Limb (tissue), 2 donors: Measurements from ENCODE around the gene FMOD.
A peak's percentile ranks its signal among the peaks of the same experiment; 100 is the strongest.
"Not testable (repeated sequence)": the region's sequence is repeated elsewhere in the genome, so short reads cannot be mapped to it uniquely, and the experiment has no call there.

Experiments used
- DNase-seq, 2 donors: peaks; one replicate each; pipeline ENCODE4 v3.0.0-alpha.2; 2016; ENCODE audit errors: extremely low spot score in 2 of 2

The FMOD gene

DNA sequence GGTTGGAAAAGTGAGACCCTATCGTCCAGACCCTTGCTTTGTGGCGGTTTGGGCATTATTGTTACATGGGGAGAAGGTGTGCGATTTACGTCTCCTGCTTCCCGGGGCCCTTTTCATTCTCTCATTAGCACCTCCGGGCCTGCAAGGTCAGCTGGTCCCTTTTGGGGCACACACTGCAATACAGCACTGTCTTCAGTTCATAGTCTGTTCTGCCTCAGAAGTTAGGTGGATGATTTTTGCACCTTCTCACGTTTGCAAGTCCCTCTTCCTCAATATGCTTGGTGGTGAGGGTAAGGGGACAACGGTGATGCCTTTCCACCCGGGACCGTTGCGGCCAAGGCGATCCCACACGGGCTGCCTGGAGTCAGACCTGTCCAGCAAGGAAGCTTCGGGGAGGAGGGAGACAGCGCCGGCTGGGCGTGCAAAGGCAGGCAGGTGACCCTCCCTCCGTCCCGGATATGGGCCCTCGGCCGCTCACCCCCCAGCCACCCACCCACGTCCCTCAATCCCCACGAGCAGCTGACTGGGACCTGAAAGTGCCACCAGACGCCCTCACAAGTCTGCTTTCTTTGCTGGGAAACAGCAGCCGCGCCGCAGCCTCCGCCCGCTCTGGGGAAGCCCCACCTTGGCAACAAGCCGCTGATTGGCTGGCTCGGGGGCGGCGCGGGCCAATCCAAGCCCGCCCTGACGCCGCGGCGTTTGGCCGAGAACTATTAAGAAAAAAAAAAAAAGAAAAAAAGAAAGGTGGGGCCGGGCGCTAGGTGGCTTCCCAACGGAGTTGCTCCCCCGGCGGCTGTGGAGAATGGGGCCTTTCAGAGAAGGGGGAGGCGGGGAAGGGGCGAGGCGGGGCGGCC lies 23.9 kb downstream of the FMOD start:
- peak; percentile 90 to 95 for DNase-seq

DNA sequence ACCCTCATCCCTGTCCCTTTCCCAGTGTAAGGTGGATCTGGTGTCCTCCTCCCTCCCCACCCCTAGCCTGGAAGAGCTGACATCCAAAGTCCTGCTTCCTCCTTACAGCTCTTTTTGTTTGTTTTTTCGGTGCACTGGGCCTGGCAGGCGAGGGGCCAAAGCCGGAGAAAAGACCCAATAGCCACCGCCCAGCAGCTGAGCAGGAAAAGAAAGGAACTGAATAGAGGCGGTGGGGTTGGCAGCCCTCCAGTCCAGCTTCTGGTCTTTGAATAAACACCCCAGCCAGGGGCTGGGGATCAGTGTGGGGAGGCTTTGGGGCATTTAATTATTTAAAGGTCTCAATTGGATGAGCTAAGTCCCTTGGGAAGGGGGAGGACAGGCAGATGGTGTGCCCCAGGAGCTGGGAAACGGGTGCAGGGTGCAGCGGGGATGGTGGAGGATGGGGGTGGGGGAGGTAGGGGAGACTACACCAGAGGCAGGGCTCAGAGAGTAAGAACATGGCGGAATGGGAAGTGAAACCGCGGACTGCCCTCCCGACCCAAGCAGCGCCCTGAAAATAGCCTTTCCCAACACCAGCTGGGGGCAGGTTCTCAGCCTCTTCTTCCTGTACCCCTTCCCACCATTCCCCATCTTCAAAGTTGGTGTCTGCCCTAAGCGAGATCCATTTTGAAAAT lies 25.4 kb downstream of the FMOD start:
- peak; percentile 47 to 80 for DNase-seq

DNA sequence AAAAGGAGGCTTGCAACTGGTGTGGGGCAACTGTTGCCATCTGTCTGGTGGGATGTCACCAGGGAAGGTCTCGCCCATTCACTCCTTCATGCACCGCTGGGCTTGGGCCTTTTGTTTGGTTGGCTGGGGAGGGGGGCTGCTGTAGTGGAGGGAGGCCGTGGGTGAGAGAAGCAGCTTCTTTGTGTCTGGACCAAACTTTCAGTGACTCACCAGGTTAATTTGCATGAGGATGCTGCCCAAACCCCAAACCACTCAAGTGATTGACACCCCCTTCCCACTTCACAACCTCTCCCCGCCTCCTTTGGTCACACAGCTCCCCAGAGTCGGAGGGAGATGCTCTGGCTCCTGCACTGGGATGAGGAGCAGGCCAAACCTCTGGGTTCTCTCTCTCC lies 25.9 kb downstream of the FMOD start:
- no peak for DNase-seq

DNA sequence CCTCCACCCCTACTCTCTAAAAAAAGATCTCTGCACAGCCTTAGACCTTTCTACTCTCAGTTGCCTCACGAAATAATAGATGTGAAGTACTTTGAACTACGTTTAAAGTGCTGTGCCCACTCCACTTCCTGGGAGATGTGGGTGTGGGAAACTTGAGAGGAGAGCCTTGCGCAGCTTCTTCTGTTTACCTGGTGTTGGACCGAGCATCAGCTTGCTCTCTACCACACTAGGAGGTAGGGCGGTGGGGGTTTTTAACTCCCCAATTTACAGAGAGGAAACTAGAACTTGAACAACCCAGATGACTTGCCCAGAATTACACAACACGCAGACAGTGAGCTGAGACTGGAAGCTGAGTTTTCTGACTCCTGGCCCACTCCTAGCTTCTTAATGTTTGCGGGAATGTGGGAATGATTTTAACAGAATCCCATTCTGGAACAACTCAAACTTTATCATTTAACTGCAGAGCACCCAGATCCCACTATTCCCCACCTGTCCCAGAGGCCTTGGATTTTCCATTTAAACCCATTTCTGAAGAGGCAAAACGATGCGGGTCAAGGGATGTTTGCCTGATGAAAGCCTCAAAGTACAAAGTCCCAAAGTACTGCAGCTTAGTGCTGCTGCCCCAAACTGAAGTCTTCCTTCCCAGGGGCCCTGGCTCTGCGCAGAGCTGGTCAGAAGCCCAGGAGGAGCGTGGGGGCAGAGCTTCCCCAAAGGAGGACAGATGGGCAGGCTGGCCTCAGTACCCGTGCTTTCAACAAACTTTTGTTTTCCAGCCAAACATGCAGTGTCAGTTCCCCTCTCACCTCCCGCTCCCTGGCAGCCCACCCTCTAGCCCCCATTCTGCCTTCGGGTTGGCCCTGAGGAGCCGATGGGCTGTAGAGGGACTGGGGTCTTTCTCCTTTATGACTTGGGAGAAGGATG lies 26.6 kb downstream of the FMOD start:
- DNase-seq: no peak

DNA sequence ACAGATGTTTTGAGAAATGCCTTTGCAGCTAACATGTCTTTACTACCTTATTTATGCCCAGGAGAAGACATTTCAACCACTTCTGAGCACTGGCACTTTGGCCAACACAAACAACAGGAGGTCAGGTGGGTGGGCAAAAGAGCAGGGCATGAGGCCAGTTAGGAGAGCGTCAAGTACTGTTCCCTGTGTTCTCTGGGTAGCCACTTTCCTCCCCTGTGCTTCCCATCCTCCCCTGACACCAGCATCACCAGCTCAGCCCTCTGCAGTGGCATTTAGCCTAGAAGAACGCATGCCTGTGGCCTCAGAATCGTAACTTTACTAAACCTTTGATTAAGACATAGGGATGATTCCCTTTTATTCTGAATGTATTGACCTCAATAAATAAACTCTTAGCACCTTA lies 27.3 kb downstream of the FMOD start:
- DNase-seq: no peak

DNA sequence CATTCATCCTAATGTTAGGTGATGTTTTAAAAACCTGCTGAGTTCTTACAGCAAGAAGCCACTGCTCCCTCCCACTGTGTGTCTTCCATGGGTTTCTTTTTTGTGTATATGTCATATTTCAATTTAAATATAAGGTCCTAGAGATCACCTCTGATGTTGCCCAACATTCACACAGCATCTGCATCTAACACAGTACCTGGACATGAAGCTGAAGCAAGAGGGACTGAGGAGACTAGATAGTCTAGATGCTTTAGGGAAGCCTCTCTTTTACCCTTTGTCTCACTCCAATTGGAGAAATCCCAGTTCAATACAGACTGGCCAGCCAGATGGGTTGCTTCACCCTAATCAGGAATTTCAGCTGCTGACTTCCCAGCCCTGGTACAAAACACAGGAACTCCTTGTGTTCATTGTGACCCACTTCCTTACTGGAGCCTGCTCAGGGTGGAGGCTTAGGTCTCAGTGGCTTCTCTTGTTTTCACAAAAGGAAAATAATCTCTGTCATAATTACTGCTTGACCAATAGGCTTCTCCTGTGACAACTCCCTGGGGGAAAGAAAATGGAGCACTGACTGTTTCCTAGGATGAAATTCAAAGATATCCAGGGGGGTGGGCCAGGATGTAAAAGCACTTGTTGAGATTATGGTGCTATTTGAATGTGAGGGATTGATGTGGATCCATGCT lies 28.3 kb downstream of the FMOD start:
- DNase-seq: no peak

DNA sequence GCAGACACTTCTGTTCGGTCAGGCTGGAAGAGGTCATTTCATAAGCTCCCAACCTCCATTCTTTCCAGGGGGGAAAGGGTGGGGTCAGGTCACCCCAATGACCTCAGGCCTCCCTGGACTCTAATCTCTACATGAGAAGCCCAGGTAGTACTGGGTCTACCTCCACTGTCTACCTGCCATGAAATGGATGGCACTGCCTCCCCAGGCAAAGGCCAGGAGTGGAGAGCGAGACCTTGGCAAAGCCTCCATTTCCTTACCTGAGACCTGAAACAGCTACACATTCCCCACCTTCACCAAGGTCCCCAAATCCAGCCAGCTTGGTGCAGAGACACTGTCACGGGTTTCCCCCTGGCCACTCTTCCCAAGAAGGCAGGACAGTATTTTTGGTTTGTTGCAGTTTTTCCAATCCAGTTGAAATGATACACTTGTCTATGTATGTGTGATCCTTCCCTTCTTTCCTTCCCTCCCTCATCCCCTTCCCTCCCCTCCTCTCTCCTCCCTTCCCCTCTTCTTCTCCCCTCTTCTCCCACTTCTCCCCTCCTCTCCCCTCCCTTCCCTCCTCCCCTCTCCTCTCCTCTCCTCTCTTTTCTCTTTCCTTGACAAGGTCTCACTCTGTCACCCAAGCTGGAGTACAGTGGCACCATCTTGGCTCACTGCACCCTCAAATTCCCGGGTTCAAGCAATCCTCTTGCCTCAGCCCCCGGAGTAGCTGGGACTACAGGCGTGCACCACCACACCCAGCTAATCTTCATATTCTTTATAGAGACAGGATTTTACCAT lies 29.5 kb downstream of the FMOD start:
- no peak for DNase-seq

DNA sequence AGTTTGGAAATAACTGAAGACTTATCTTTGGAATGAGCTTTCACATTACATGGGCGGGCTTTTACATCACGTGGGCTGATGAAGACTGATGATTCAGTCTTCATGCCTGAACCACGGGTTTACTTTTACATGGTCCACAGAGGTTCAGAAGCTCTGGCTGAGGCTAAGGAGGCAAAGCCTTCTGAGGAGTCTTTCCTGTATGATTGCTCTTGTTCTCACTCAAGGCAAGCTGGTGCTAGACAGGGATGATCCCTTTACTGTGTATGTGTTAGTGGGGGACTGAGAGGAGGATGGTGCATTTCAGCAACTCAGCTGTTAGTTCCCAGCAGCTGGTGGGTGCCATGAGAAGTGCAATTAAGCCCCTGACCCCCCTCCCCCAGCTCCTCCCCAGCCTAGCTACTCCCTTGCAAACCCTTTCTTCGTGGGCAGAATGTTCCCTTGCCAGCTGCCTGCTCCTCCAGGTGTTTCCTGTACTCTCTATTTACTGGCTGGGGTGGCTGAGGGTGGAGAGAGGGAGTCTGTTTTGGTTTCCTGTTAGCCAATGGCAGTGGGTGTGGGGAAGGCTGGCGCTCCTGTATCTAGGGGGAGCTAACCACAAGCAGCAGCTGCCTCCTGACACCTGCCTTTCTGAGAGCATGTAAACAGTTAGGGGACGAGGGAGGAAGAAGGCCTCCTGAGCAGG lies 30.2 kb downstream of the FMOD start:
- DNase-seq: peak; percentile 34 to 65

DNA sequence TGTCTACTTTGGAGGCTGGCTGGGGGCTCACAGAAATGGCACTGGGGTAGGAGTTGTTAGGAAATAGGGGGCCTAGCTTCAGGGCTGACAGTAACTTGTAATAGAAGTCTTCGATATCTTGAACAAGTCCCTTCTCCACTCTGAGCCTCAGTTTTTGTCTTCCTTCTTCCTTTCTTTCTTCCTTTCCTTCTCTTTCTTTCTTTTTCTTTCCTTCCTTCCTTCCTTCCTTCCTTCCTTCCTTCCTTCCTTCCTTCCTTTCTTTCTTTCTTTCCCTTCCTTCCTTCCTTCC lies 32.7 kb downstream of the FMOD start:
- no peak for DNase-seq

DNA sequence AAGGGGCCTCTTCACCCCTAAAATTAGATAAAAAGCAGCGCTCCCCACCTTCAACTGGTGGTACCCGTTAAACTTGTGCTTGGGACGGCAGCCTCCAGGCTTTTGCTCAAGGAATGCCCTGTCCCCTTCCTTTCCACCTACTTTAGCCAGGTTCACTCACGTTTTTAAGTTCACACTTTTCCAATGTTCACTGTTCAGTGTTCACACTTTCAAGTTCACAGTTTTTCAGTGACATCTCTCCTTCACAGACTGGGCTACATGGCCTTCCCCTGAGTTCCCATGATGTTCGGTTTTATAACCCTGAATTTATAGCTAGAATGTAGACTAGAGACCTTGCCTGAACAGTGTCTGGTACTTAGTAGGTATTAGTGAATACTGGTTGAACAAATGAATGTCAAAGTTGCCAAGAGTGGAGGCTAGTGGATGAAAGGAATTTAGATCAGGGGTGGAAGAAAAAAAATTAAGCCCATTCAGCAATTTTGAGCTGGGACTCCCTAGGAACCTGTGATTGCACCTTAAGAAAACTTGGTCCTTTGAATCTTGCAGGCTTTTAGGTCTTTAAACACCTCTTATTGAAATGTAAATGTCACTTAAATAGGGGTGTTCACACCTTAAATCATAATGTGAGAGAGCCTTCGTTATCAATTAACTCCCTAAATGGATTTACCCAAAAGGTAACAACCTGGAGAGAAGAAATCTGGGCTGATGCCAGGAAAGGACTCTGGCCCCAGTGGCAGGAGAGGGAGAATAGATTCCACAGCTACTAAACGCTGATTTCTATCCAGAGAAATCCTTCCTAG lies 33.3 kb downstream of the FMOD start:
- DNase-seq: no peak

DNA sequence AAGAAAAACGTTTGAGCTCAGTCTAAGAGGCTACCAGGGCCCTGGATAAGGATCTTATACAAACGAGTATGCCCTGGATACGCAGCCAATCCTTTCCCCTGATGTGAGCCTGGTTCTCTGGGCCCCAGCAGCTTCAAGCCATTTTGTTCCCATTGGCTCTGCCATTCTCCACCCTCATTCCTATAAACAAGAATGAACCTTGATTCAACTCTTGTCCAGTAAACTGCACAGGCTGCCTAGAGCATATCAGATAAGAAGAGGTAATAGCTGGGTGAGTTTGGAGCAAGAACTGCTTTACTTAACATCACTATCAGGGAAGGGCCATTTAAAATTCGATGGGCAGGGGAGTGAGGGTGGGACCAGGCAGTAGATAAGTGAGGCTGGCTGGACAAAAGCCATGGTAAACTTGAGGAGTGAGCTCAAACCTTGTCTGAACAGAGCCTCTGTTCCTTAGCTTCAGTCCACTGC lies 34.3 kb downstream of the FMOD start:
- DNase-seq: no peak

DNA sequence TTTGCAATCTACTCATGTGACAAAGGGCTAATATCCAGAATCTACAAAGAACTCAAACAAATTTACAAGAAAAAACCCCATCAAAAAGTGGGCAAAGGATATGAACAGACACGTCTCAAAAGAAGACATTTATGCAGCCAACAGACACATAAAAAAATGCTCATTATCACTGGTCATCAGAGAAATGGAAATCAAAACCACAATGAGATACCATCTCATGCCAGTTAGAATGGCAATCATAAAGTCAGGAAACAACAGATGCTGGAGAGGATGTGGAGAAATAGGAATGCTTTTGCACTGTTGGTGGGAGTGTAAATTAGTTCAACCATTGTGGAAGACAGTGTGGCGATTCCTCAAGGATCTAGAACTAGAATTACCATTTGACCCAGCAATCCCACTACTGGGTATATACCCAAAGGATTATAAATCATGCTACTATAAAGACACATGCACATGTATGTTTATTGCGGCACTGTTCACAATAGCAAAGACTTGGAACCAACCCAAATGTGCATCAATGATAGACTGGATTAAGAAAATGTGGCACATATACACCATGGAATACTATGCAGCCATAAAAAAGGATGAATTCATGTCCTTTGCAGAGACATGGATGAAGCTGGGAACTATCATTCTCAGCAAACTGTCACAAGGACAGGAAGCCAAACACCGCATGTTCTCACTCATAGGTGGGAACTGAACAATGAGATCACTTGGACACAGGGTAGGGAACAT lies 36.7 kb downstream of the FMOD start:
- not testable (repeated sequence) for DNase-seq

DNA sequence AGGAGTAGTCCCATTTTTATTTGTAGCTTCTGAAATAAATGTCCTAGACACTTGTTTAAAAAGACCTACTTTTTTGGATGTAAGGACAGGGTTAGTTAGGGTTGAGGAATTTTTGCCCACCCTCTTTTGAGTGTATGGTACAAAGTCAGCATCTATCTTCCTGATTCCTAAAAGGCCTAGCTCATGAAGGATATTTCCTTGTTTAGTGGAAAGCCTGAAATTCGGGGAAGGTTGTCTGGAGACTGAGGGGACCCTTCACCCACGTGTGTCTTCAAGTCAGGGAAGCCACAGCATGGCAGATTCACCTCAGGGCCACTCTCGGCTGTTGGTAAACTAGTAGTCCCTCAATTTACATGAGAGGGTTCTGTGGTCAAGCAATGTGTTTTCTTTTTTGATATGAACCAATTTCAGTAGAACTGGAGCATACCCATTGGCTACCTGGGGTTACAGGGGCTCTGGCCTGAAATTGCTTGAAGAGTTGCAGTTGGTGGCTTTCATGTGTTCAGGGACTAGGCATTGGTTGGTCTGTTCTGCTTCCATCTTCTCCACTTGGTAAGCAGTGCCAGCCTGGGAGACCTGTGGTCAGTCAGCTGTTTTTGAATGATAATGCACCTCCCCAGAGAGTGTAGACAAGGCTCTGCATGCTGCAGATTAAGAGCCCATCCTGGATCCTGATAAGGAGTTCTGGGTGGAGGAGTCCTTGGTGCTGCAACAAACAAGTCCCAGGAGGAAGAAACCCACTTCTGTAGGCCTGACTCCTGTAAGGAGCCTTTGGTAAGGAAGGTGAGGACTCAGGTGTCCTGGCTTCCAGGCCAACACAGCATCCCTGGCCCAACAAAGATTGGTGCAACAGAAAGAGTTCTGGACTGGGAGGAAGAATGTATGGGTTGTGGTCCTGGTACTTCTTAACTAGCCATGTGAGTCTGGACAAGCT lies 39.3 kb downstream of the FMOD start:
- no peak for DNase-seq

DNA sequence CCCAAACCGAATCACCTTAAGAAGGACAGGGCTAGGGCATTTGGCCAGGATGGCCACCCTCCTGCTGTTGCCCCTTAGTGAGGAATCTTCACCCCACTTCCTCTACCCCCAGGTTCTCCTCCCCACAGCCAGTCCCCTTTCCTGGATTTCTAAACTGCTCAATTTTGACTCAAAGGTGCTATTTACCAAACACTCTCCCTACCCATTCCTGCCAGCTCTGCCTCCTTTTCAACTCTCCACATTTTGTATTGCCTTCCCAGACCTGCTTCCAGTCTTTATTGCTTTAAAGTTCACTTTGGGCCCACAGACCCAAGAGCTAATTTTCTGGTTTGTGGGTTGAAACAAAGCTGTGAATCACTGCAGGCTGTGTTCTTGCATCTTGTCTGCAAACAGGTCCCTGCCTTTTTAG lies 42.0 kb downstream of the FMOD start:
- no peak for DNase-seq

DNA sequence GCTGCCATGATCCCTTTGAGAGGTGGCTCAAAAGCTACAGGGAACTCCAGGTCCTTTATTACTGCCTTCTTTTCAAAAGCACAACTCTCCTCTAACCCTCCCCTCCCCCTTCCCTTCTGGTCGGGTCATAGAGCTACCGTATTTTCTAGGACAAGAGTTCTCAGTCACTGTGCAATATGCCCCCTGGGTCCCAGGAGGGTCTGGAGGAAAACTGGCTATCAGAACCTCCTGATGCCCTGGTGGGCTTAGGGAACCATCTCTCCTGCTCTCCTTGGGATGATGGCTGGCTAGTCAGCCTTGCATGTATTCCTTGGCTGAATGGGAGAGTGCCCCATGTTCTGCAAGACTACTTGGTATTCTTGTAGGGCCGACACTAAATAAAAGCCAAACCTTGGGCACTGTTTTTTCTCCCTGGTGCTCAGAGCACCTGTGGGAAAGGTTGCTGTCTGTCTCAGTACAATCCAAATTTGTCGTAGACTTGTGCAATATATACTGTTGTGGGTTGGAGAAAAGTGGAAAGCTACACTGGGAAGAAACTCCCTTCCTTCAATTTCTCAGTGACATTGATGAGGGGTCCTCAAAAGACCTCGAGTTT lies 42.5 kb downstream of the FMOD start:
- DNase-seq: no peak

DNA sequence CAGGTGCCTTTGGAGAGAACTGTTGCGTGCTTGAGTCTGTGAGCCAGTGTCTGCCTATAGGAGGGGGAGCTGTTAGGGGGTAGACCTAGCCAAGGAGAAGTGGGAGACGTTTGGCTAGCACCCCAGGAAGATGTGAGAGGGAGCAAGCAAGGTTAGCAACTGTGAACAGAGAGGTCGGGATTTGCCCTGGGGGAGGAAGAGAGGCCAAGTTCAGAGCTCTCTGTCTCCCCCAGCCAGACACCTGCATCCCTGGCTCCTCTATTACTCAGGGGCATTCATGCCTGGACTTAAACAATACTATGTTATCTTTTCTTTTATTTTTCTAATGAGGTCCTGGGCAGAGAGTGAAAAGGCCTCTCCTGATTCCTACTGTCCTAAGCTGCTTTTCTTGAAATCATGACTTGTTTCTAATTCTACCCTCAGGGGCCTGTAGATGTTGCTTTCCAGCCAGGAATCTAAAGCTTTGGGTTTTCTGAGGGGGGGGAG lies 43.2 kb downstream of the FMOD start:
- DNase-seq: no peak

DNA sequence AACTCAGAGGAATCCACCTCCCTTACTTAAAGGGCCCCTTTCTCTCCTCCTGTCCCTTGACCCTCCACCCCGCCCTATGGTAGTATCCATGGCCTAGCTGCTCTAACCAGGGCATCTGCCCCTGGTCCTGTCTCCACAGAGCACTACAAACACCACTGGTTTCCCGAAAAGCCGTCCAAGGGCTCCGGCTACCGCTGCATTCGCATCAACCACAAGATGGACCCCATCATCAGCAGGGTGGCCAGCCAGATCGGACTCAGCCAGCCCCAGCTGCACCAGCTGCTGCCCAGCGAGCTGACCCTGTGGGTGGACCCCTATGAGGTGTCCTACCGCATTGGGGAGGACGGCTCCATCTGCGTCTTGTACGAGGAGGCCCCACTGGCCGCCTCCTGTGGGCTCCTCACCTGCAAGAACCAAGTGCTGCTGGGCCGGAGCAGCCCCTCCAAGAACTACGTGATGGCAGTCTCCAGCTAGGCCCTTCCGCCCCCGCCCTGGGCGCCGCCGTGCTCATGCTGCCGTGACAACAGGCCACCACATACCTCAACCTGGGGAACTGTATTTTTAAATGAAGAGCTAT lies 43.9 kb downstream of the FMOD start:
- DNase-seq: no peak
